ENCODE data around the gene ZNF253. TPM values are rescaled to one million over a fixed set of nuclear protein-coding genes. Genes with fewer than 3 reads are reported as not detected.
"Not testable (repeated sequence)": the region's sequence is repeated elsewhere in the genome, so short reads cannot be mapped to it uniquely, and the experiment has no call there.

ZNF253 gene
- 10 to 100 TPM; 11.9 to 12.1 TPM for total RNA-seq

DNA sequence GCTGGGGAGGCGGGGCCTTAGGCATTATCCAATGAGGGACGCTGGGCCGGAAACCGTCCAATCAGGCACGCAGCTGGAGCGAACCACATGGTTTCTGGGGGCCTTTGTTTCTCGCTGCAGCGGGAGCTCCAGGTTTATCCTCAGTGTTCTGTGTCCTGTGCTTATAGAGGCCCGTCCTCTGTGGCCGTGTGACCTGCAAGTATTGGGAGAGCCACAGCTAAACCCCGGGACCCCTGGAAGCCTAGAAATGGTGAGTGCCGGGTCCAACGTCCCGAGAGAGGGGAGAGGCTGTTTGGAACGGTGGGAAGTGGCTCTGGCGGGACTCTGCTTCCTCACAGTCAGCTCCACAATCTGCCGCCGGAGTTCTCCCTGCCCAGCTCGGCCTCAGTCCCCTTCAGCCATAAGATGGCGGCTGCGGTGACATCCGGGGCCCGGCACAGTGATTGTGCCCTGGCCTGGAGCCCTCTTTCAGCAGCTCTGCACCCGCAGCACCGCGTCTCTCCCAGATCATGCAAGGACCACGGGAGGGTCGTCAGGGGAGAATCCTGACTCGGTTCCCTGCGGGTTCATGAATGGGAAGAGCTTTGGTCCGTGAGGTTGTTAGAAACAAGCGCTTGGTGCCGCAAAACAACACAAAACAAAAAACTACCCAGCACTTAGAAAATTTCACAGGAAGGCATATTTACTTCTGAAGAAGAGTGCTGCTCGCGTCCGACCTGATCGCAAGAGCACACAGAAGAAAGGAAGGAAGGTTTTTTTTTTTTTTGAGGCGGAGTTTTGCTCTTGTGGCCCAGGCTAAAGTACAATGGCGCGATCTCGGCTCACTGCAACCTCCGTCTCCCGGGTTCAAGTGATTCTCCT, at the start of gene ZNF253:
ZNF253 (plus strand) TSS at position 133 of the 861 bp plus-strand sequence; CDS start at position 248, 115 bp downstream.
- ChIA-PET POLR2A (interaction anchor here (0.6 to 2.8 kb wide), 11 partner anchors 11 to 831 kb away, joined by 3 to 25 read pairs (median 4); partner anchors contain the start of genes ZNF101, ZNF14, ZNF506 and ZNF682), CTCF (interaction anchor here (0.9 to 1.2 kb wide), 3 partner anchors 45 to 84 kb away, joined by 3 to 4 read pairs (median 4); partner anchors contain the start of gene ZNF506)

DNA sequence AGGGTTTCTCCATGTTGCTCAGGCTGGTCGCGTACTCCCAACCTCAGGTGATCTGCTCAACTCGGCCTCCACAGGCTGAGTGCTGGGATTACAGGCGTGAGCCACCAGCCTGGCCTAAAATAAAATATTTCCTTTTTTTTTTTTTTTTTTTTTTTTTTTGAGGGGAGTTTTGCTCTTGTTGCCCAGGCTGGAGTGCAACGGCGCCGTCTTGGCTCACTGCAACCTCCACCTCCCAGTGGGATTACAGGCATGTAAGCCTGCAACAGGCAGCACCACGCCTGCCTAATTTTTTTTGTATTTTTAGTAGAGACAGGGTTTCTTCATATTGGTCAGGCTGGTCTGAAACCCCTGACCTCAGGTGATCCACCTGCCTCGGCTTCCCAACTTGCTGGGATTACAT, 49.0 kb upstream of the ZNF253 start:
- ChIA-PET CTCF (no interaction called here), POLR2A (no interaction called here)

DNA sequence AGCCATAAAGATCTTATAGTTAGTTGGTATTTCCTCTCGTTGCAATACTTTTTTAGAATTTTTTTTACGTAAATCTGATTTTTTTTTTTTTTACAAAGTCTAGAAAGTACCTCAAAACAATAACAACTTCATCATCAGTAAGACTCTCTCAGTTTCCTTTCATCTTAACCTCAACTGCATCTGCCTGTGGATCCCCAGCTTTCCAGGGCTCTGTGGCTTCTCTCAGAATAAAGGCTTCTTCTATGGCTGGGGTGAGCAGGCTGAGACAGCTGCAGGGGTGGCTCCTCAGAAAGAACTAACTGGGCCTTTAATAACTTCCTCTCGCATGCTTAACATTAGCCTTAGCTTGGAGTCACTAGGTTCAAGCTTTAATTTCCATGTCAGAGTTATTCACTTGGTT, 48.3 kb upstream of the ZNF253 start:
- CTCF ChIA-PET: no interaction called here
- POLR2A ChIA-PET: interaction anchor here (0.6 to 0.7 kb wide), 5 partner anchors 36 to 156 kb away, joined by 4 to 5 read pairs (median 4); no protein-coding TSS in a partner anchor

DNA sequence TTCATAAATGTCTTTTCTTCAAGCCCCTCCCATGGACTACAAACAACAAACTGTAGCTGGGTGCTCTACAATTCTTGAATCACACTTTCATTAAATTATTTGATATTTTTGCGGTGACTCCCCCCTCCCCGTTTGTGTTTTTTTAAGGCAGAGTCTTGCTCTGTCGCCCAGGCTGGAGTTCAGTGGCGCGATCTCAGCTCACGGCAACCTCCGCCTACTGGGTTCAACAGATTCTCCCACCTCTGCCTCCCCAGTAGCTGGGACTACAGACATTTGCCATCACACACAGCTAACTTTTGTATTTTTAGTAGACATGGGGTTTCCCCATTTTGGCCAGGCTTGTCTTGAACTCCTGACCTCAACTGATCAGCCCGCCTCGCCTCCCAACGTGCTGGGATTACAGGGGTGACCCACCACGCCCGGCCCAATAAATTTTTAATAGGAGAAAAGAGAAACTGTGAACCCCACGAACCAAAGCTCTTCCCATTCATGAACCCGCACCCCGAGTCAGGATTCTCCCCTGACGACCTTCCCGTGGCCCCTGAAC, 44.8 kb upstream of the ZNF253 start:
- ChIA-PET POLR2A (interaction anchor here (0.6 to 2.4 kb wide), 11 partner anchors 9 to 264 kb away, joined by 3 to 25 read pairs (median 5); partner anchors contain the start of genes ZNF101, ZNF253 and ZNF93), CTCF (interaction anchor here (1.1 to 1.4 kb wide), 3 partner anchors 8 to 152 kb away, joined by 3 to 5 read pairs (median 4); partner anchors contain the start of genes ZNF101 and ZNF253)

DNA sequence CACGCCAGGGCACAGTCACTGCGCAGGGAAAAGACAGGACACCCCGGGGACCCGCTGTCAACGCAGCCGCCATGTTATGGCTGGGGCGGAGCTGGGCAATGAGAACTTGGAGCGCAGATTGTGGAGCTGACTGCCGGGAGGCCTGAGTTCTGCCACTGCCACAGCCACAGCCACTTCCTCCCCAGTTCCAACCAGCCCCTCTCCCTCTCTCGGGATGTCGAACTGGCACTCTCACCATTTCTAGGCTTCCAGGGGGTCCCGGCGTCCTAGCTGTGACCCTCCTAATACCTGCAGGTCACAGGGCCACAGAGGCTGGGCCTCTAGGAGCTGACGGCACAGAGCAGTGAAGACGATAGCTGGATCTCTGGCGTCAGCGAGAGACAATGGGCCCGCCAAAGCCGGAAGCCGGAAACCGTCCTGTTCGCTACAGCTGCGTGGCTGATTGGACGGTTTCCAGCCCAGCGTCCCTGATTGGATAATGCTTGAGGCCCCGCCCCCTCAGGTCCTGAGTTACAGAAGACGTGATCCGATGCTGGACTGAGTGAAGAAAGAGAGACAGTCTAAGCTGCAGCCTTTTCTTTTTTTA, 44.2 kb upstream of the ZNF253 start, which contains the start of gene ZNF506:
ZNF506 (minus strand) TSS at position 385 of the 586 bp plus-strand sequence; CDS start at position 238, 147 bp downstream.
- CTCF ChIA-PET: interaction anchor here (0.6 to 1.4 kb wide), 4 partner anchors 9 to 153 kb away, joined by 3 to 5 read pairs (median 4); partner anchors contain the start of genes ZNF101 and ZNF253

DNA sequence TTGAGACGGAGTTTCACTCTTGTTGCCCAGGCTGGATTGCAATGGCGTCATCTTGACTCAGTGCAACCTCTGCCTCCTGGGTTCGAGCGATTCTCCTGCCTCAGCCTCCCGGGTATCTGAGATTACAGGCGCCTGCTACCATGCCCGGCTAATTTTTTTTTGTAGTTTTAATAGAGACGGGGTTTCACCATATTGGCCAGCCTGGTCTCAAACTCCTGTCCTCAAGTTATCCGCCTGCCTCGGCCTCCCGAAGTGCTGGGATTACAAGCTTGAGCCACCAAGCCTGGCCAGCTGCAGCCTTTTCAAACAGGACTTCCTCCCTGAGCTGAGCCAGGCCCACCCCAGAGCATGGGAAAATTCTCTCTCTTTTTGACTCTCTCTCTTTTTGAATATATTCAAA, 43.7 kb upstream of the ZNF253 start:
- ChIA-PET POLR2A (interaction anchor here (0.5 to 2.4 kb wide), 10 partner anchors 10 to 601 kb away, joined by 3 to 25 read pairs (median 4); partner anchors contain the start of genes ZNF101 and ZNF253), CTCF (interaction anchor here (1.2 to 1.4 kb wide), 2 partner anchors 10 to 153 kb away, joined by 3 to 5 read pairs; partner anchors contain the start of gene ZNF101)

More for the DNA sequence above, 44.2 kb upstream of the ZNF253 start, which contains the start of gene ZNF506:
- POLR2A ChIA-PET: interaction anchor here (0.5 to 2.4 kb wide), 13 partner anchors 9 to 602 kb away, joined by 3 to 25 read pairs (median 5); partner anchors contain the start of genes ZNF101, ZNF253 and ZNF93

DNA sequence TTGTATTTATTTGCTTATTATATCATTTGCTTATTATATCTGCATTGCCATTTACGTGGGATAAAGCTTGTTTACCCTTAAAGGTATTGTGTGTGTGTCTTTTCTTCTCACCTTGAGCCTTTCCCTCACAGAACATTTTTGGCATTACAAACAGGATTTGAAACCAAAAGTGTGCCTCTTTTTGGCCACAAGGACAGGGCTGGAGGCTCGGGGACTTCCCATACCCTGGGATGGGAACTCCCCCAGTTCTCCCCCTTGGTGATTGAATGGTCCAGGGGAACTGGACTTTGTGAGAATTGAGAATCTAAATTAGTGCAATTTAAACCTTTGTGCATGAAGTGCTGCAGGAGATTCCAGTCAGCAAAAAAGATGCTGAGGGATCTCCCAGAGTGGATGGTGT, 41.8 kb upstream of the ZNF253 start:
- ChIA-PET POLR2A (no interaction called here), CTCF (no interaction called here)

DNA sequence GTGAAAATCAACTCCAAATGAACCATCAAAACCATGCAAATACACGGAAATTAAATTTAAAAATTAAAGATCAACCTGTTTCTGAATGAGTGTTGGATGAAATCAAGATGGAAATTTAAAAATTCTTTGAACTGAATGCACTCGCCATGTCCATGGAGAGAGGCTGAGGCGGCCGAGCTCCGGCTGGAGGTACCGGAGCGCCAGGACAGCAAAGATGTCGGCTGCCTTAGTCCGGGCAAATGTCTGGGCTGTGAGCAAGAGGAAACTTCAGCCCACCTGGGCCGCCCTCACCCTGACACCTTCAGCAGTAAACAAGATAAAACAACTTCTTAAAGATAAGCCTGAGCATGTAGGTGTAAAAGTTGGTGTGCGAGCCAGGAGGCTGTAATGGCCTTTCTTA, 38.8 kb upstream of the ZNF253 start:
- ChIA-PET CTCF (no interaction called here), POLR2A (no interaction called here)

DNA sequence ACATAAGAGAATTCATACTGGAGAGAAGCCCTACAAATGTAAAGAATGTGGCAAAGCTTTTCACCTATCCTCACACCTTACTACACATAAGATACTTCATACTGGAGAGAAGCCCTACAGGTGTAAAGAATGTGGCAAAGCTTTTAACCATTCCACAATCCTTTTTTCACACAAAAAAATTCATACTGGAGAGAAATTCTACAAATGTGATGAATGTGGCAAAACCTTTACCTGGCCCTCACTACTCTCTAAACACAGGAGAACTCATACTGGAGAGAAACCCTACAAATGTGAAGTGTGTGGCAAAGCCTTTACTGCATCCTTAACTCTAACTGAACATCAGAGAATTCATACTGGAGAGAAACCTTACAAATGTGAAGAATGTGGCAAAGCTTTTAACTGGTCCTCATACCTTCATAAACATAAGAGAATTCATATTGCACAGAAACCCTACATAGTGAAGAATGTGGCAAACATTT, 30.1 kb upstream of the ZNF253 start:
- POLR2A ChIA-PET: no interaction called here
- CTCF ChIA-PET: no interaction called here

DNA sequence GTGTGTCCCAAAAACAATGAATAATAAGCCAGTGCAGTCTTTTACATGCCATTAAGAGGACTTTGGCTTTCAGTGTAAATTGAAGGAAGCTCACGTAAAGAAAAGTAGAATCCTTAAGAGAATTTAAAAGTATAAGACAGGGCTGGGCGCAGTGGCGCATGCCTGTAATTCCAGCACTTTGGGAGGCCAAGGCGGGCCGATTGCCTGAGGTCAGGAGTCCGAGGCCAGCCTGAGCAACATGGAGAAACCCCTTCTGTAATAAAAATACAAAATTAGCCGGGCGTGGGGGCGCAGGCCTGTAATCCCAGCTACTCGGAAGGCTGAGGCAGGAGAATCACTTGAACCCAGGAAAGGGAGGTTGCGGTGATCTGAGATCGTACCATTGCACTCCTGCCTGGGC, 17.9 kb upstream of the ZNF253 start:
- POLR2A ChIA-PET: no interaction called here

DNA sequence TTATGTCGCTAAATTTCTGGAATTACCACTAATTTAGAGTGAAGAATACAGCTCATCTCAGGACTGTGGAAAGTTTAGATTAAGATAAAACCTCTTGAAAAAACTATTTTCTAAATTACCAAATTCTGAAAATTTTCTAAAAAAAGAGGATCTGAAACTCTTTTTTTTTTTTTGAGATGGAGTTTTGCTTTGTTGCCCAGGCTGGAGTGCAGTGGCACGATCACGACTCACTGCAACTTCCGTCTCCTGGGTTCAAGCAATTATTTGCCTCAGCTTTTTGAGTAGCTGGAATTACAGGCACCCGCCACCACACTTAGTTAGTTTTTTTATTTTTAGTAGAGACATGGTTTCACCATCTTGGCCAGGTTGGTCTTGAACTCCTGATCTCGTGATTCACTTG, 16.6 kb upstream of the ZNF253 start:
- ChIA-PET POLR2A (no interaction called here), CTCF (no interaction called here)

More for the DNA sequence above, 17.9 kb upstream of the ZNF253 start:
- CTCF ChIA-PET: interaction anchor here (0.6 kb wide), 1 partner anchor 14 kb away, joined by 3 read pairs; no protein-coding TSS in a partner anchor

DNA sequence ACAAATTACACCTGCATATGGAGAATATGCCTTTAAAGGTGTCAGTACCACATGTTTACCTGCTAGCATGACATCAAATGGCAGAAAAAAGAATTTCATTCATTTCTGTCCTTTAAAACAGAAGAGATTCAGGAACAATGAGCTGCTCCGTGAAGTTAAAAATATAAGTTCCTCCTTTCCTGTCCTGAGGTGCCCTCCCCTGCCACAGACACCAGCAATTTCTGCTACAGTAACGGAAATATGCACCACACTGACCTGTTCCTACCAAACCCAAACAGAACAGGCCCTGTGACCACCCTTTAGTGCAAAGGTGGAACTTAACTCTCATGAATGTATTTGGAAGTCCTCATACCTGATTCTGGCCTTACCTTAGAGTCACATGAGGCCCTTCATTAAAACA, 13.9 kb upstream of the ZNF253 start:
- POLR2A ChIA-PET, CTCF ChIA-PET: not testable (repeated sequence)

DNA sequence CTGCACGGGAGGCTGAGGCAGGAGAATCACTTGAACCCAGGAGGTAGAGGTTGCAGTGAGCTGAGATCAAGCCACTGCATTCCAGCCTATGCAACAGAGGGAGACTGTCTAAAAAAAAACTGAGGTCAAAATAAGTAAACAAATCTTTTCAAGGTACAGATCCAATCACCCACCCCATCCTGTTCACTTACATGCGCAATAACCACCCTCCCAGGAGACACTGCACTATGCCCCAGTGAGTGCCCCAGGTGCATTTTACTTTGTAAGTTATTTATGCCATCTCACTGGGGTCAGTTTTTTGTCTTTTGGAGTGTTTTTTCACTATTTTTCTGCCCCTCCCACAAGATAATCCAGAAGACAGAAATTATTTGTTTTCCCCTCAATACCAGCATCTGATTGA, 6.9 kb upstream of the ZNF253 start:
- POLR2A ChIA-PET: no interaction called here
- CTCF ChIA-PET: no interaction called here

DNA sequence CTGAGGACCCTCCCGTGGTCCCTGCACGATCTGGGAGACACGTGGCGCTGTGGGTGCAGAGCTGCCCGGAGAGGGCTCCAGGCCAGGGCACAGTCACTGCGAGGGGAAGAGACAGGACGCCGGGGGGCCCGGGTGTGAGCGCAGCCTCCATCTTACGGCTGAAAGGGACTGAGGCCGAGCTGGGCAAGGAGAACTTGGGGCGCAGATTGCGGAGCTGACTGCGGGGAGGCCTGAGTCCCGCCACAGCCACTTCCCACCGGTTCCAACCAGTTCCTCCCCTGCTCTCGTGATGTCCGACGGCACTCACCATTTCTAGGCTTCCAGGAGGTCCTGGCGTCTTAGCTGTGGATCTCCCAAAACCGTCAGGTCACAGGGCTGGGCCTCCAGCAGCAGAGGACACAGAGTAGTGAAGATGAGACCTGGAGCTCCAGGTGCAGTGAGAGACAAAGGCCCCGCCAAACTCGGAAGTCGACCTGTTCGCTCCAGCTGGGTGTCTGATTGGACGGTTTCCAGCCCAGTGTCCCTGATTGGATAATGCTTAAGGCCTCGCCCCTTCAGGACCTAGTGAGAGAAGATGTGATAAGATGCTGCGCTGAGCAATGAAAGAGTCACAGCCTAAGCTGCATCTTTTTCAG, 4.8 kb upstream of the ZNF253 start:
- CTCF ChIA-PET: interaction anchor here (1.7 kb wide), 1 partner anchor 217 kb away, joined by 3 read pairs; the partner anchor contains the start of gene GMIP

DNA sequence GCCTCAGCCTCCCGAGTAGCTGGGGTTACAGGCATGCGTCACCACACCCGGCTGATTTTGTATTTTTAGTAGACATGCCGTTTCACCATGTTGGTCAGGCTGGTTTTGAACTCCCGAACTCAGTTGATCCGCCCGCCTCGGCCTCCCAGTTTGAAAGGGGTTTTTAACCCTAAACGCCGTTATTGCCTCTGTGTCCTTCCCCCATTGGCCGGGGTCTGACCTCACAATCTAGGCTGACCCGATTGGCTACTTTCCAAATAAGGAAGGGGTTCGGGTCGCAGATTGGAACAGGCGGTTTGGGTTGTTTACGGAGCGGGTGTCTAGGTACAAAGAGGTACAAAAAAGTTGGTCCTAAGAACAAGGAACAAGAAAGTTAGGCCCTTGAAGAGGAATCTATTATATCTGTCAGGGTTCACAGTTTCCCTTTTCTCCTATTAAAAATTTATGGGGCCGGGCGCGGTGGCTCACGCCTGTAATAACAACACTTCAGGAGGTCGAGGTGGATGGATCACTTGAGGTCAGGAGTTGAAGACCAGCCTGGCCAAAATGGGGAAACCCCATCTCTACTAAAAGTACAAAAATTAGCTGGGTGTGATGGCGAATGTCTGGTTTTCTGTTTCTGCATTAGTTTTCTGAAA, 1.0 kb downstream of the ZNF253 start:
- POLR2A ChIA-PET: interaction anchor here (0.7 to 2.8 kb wide), 8 partner anchors 34 to 831 kb away, joined by 3 to 25 read pairs (median 4); partner anchors contain the start of genes ZNF101, ZNF506 and ZNF93
- CTCF ChIA-PET: interaction anchor here (1.0 to 1.2 kb wide), 2 partner anchors 46 to 85 kb away, joined by 4 read pairs; partner anchors contain the start of gene ZNF506

More for the DNA sequence above, 4.8 kb upstream of the ZNF253 start:
- POLR2A ChIA-PET: interaction anchor here (0.5 kb wide), 1 partner anchor 916 kb away, joined by 3 read pairs; no protein-coding TSS in a partner anchor

DNA sequence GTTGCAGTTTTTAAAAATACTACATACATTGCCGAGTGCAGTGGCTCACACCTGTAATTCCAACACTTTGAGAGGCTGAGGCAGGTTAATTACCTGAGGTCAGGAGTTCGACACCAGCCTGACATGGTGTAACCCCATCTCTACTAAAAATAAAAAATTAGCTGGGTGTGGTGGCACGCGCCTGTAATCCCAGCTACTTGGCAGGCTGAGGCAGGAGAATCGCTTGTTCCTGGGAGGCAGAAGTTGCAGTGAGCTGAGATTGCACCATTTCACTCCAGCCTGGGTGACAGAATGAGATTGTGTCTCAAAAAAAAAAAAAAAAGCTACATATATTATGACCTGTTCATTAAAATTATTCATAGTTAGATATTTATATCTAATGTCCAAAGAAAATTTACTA, 4.4 kb downstream of the ZNF253 start:
- CTCF ChIA-PET, POLR2A ChIA-PET: not testable (repeated sequence)

DNA sequence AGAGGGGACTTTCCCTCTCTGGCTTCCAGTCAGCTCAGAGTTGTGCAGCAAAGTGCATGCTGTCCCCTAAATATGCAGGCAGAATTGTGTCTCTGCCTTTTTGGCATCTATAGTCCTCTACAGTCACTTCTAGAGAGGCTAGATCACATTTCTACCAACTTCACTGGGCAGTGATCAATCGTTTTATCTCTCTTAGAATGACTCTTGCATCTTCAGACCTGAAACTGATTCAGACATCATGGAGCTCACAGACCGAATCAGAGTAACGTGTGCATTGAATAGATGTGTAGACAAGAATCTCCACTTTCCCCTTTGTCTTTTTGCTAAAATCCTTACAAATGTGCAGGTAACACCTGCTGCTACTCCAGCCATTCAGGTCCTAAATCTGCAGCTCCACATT, 6.2 kb downstream of the ZNF253 start:
- ChIA-PET CTCF (interaction anchor here (1.0 kb wide), 1 partner anchor 11 kb away, joined by 3 read pairs; no protein-coding TSS in a partner anchor), POLR2A (interaction anchor here (1.0 kb wide), 1 partner anchor 96 kb away, joined by 3 read pairs; no protein-coding TSS in a partner anchor)

DNA sequence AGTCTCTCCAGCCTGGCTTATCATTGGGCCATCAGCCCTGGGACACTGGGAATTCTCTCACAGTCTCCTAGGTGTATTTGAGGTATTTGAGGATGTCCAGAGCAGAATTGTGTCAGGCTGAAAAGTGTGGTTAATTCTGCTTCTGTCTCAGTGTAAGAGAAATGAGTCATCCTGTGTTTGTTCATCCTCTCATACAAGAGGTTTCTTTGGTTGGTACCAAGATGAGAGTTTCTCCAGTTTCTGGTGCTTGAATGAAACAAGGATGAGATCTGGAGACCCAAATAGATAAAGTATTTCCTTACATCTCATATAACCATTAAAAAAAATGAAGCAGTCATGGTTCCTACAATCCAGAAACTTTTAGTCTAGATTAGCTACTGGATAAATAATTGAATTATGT, 7.7 kb downstream of the ZNF253 start:
- POLR2A ChIA-PET: interaction anchor here (1.2 kb wide), 1 partner anchor 211 kb away, joined by 3 read pairs; no protein-coding TSS in a partner anchor
- CTCF ChIA-PET: no interaction called here

All from activated CD8-positive, alpha-beta memory T cell treated with anti-CD3 and anti-CD28 coated beads for 36 hours (primary cell).